GM18868 (cell line): Measurements from ENCODE around the gene PSMC1.
"Not testable (repeated sequence)": the region's sequence is repeated elsewhere in the genome, so short reads cannot be mapped to it uniquely, and the experiment has no call there.

Experiments used
- ATAC-seq: cut with Tn5 transposase; IDR thresholded peaks from one replicate; pipeline ENCODE4 v1.9.1; 2021; ENCODE audit warnings: mild to moderate bottlenecking, moderate library complexity; ENCODE audit not compliant: unreplicated experiment

The PSMC1 gene

GRCh38 chr14:90256354-90257131 lies at the start of gene PSMC1:
Gene PSMC1 (plus strand): TSS chr14:90256553. CDS start chr14:90256598, 45 bp downstream.
- ATAC-seq = peak; percentile 97

- ATAC-seq = no peak
Measured at GRCh38 chr14:90213099-90213748, 43.1 kb upstream of the PSMC1 start.

- ATAC-seq = no peak
Measured at GRCh38 chr14:90228478-90228877, 27.9 kb upstream of the PSMC1 start.

- ATAC-seq = not testable (repeated sequence)
Measured at GRCh38 chr14:90229942-90230341, 26.4 kb upstream of the PSMC1 start.

- peak; percentile 82 for ATAC-seq
Measured at GRCh38 chr14:90235179-90235976, 21.0 kb upstream of the PSMC1 start.

- no peak for ATAC-seq
Measured at GRCh38 chr14:90239139-90239538, 17.2 kb upstream of the PSMC1 start.

- ATAC-seq = no peak
Measured at GRCh38 chr14:90242444-90242843, 13.9 kb upstream of the PSMC1 start.

- ATAC-seq = no peak
Measured at GRCh38 chr14:90246936-90247335, 9.4 kb upstream of the PSMC1 start.

- not testable (repeated sequence) for ATAC-seq
Measured at GRCh38 chr14:90247441-90247840, 8.9 kb upstream of the PSMC1 start.

- no peak for ATAC-seq
Measured at GRCh38 chr14:90248594-90248993, 7.8 kb upstream of the PSMC1 start.

GRCh38 chr14:90253826-90254225 lies 2.5 kb upstream of the PSMC1 start:
- ATAC-seq = no peak

GRCh38 chr14:90255871-90256270 lies 482 bp upstream of the PSMC1 start:
- no peak for ATAC-seq

GRCh38 chr14:90263748-90264449 lies 7.5 kb downstream of the PSMC1 start:
- ATAC-seq = no peak

- ATAC-seq = no peak
Measured at GRCh38 chr14:90266441-90267154, 10.2 kb downstream of the PSMC1 start.

- no peak for ATAC-seq
Measured at GRCh38 chr14:90268420-90268819, 12.1 kb downstream of the PSMC1 start.

- no peak for ATAC-seq
Measured at GRCh38 chr14:90272523-90272922, 16.2 kb downstream of the PSMC1 start.

- no peak for ATAC-seq
Measured at GRCh38 chr14:90273532-90273931, 17.2 kb downstream of the PSMC1 start.

GRCh38 chr14:90274019-90274418 lies 17.7 kb downstream of the PSMC1 start:
- ATAC-seq = no peak

- no peak for ATAC-seq
Measured at GRCh38 chr14:90274808-90275457, 18.6 kb downstream of the PSMC1 start.

- ATAC-seq = no peak
Measured at GRCh38 chr14:90275458-90275814, 19.1 kb downstream of the PSMC1 start.
